GM18868 (cell line): Measurements from ENCODE around the gene SPRR1B.
"Not testable (repeated sequence)": the region's sequence is repeated elsewhere in the genome, so short reads cannot be mapped to it uniquely, and the experiment has no call there.

ENCODE experiments used
- ATAC-seq: cut with Tn5 transposase; IDR thresholded peaks from one replicate; pipeline ENCODE4 v1.9.1; 2021; ENCODE audit warnings: mild to moderate bottlenecking, moderate library complexity; ENCODE audit not compliant: unreplicated experiment

SPRR1B gene

GRCh38 chr1:153030895-153031294, at the start of gene SPRR1B:
SPRR1B (plus strand) TSS chr1:153031203; CDS start chr1:153032346, 1,143 bp downstream.
- ATAC-seq: no peak

GRCh38 chr1:152982076-152982475, 48.9 kb upstream of the SPRR1B start:
- no peak for ATAC-seq

GRCh38 chr1:152983234-152983633, 47.8 kb upstream of the SPRR1B start:
- no peak for ATAC-seq

- ATAC-seq: no peak
Observed at GRCh38 chr1:152983743-152984142, 47.3 kb upstream of the SPRR1B start, which contains the start of gene SPRR1A. SPRR1A (plus strand) TSS chr1:152984081; CDS start chr1:152985231, 1,150 bp downstream.

GRCh38 chr1:152986578-152986977, 44.4 kb upstream of the SPRR1B start:
- no peak for ATAC-seq

GRCh38 chr1:152993186-152993585, 37.8 kb upstream of the SPRR1B start:
- no peak for ATAC-seq

- no peak for ATAC-seq
Observed at GRCh38 chr1:152995842-152996241, 35.2 kb upstream of the SPRR1B start.

- no peak for ATAC-seq
Observed at GRCh38 chr1:152996633-152997400, 34.2 kb upstream of the SPRR1B start.

- ATAC-seq: no peak
Observed at GRCh38 chr1:152997901-152998300, 33.1 kb upstream of the SPRR1B start.

GRCh38 chr1:152998476-152998875, 32.5 kb upstream of the SPRR1B start:
- no peak for ATAC-seq

- no peak for ATAC-seq
Observed at GRCh38 chr1:152999818-153000217, 31.2 kb upstream of the SPRR1B start.

- no peak for ATAC-seq
Observed at GRCh38 chr1:153000294-153000693, 30.7 kb upstream of the SPRR1B start.

GRCh38 chr1:153001382-153001781, 29.6 kb upstream of the SPRR1B start, which contains the start of gene SPRR3:
SPRR3 (plus strand) TSS chr1:153001749; CDS start chr1:153003021, 1,272 bp downstream.
- ATAC-seq: no peak

- not testable (repeated sequence) for ATAC-seq
Observed at GRCh38 chr1:153011235-153011758, 19.7 kb upstream of the SPRR1B start.

- not testable (repeated sequence) for ATAC-seq
Observed at GRCh38 chr1:153021829-153022228, 9.2 kb upstream of the SPRR1B start.

- ATAC-seq: not testable (repeated sequence)
Observed at GRCh38 chr1:153022340-153022739, 8.7 kb upstream of the SPRR1B start.

GRCh38 chr1:153023109-153023508, 7.9 kb upstream of the SPRR1B start:
- no peak for ATAC-seq

GRCh38 chr1:153024413-153024812, 6.6 kb upstream of the SPRR1B start:
- ATAC-seq: no peak

- no peak for ATAC-seq
Observed at GRCh38 chr1:153025797-153026196, 5.2 kb upstream of the SPRR1B start.

- ATAC-seq: no peak
Observed at GRCh38 chr1:153028766-153029165, 2.2 kb upstream of the SPRR1B start.

GRCh38 chr1:153032073-153032472, 1.1 kb downstream of the SPRR1B start:
- no peak for ATAC-seq

- ATAC-seq: no peak
Observed at GRCh38 chr1:153032677-153033308, 1.8 kb downstream of the SPRR1B start.
